ENCODE data around the gene TRIM23. TPM values are rescaled to one million over a fixed set of nuclear protein-coding genes. Genes with fewer than 3 reads are reported as not detected.

Gene TRIM23
- 20.6 and 22.7 TPM in 2 replicates for total RNA-seq

GRCh38 chr5:65624025-65624570 lies at the start of gene TRIM23:
TSS of gene TRIM23 (minus strand) at chr5:65624333. CDS start at chr5:65624274, 59 bp downstream.

GRCh38 chr5:65624571-65625555 lies 730 bp upstream of the TRIM23 start, which contains the start of the genes SHLD3 and TRAPPC13:
TSS of gene SHLD3 (plus strand) at chr5:65625027. CDS start at chr5:65629588, 4,561 bp downstream.
TSS of gene TRAPPC13 (plus strand) at chr5:65625027. CDS start at chr5:65625061, 34 bp downstream.

GRCh38 chr5:65562731-65563701 lies 61.1 kb downstream of the TRIM23 start, which contains the start of the genes CENPK and PPWD1:
TSS of gene CENPK (minus strand) at chr5:65563168. CDS start at chr5:65554907, 8,261 bp downstream.
TSS of gene PPWD1 (plus strand) at chr5:65563296. CDS start at chr5:65563311, 15 bp downstream.

Small RNA genes within 50 kb of the gene (small RNA-seq; reads per million reads assigned to genes)
- gene RNU6-540P, result not detected

Other genes starting within 250 kb of the TRIM23 start
- gene ADAMTS6, start 142.4 kb downstream of the TRIM23 start, total RNA-seq, result 43.7 and 68.6 TPM in 2 replicates
- gene CENPK, start 61.2 kb downstream of the TRIM23 start, total RNA-seq, result 20.9 and 36.9 TPM in 2 replicates
- gene PPWD1, start 61.0 kb downstream of the TRIM23 start, total RNA-seq, result 29.3 and 31.2 TPM in 2 replicates
- 2.3 and 2.9 TPM in 2 replicates for gene SHLD3, start 694 bp upstream of the TRIM23 start, total RNA-seq
- 16.4 and 17.3 TPM in 2 replicates for gene TRAPPC13, start 694 bp upstream of the TRIM23 start, total RNA-seq
- gene SGTB, start 97.8 kb upstream of the TRIM23 start, total RNA-seq, result 10.4 and 11.0 TPM in 2 replicates
- gene NLN, start 97.9 kb upstream of the TRIM23 start, total RNA-seq, result 34.9 and 49.9 TPM in 2 replicates